Measurements from ENCODE around the gene SLC41A1.

- TF ChIP-seq POLR2A (IDR thresholded peaks at IDR 0.05), result no peak
- no peak for TF ChIP-seq CTCF (IDR thresholded peaks at IDR 0.05)
- no peak for TF ChIP-seq POLR2AphosphoS5 (IDR thresholded peaks at IDR 0.05; ENCODE audit: insufficient read depth in 1 of 2, low read depth in 1 of 2)
Observed at GRCh38 chr1:205769641-205770365, 43.2 kb downstream of the SLC41A1 start.

All from vagina (tissue), 2 donors.